Stimulated activated naive CD8-positive, alpha-beta T cell treated with anti-CD3 and anti-CD28 coated beads, Interleukin-15, Interleukin-2, amounts not matched to agents 100 ng/mL and 50 ng/mL, for 24 hours (primary cell): Measurements from ENCODE around the gene LEUTX.
A peak's percentile ranks its signal among the peaks of the same experiment; 100 is the strongest.

Experiments used
- H3K27ac Mint-ChIP-seq: one replicate; pipeline ENCODE4 v1.8.0; 2021; ENCODE audit warnings: mild to moderate bottlenecking, mixed read lengths
- H3K27me3 Mint-ChIP-seq: one replicate; pipeline ENCODE4 v1.8.0; 2021; ENCODE audit warnings: mixed read lengths
- H3K36me3 Mint-ChIP-seq: one replicate; pipeline ENCODE4 v1.8.0; 2021; ENCODE audit warnings: low read depth, mixed read lengths
- H3K4me1 Mint-ChIP-seq: one replicate; pipeline ENCODE4 v1.8.0; 2021; ENCODE audit warnings: low read depth, mixed read lengths
- H3K4me3 Mint-ChIP-seq: one replicate; pipeline ENCODE4 v1.8.0; 2021; ENCODE audit warnings: mild to moderate bottlenecking, mixed read lengths
- H3K9me3 Mint-ChIP-seq: one replicate; pipeline ENCODE4 v1.8.0; 2021; ENCODE audit warnings: mixed read lengths

The LEUTX gene

DNA sequence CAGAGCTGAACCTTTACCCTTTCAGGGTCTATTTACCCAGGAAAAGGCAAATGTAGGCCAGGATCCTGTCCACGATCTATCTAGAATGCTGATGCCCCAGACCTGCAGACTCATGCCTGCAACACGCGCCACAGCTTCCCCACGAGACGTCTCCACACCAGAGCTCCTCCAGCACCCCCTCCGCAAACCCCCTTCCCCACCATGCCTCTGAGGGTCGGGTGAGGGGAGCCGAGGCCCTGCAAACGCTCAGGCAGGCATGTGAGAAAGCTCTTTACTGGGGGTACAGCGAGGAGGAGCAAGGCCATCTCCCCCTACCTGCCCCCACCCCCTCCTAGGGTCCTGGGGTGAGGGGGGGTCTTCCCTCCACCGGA is 46.4 kb downstream of the LEUTX start:
- Mint-ChIP-seq H3K9me3 (no peaks in the 10 kb centered on the region), H3K36me3 (peaks cover 32% of the 10 kb centered on the region), H3K27me3 (no peaks in the 10 kb centered on the region), H3K4me3 (no peak overlapping the region), H3K27ac (peak overlapping the region; percentile 33), H3K4me1 (peaks cover 9% of the 10 kb centered on the region)

DNA sequence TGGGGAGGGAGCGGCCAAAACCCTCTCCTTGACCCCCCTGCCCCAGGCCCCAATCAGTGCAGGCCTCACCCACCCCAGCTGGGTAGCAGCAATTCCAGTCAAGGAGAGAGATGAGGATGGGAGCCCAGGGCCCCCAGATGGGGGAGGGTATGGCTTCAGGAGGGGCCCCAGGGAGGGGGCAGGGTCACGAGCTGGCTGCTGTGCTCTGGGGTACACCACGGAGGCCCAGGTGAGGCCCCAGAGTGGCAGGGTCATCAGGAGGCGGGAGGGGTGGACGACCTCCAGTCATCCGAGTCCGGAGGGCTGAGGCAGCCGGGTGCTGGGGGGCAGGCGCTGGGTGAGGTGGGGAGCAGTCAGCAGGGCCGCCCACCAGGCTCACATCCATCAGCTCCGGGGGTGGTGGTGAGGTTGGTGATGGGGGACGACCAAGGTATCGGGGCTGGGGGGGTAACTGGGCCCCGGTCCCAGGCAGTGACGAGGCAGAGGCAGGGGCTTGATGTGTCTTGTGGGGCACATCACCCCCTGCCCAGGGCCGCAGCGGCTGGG is 47.0 kb downstream of the LEUTX start:
- Mint-ChIP-seq H3K4me1 (peaks cover 9% of the 10 kb centered on the region), H3K9me3 (no peaks in the 10 kb centered on the region), H3K4me3 (no peak overlapping the region), H3K27ac (no peak overlapping the region), H3K36me3 (peaks cover 37% of the 10 kb centered on the region), H3K27me3 (no peaks in the 10 kb centered on the region)

DNA sequence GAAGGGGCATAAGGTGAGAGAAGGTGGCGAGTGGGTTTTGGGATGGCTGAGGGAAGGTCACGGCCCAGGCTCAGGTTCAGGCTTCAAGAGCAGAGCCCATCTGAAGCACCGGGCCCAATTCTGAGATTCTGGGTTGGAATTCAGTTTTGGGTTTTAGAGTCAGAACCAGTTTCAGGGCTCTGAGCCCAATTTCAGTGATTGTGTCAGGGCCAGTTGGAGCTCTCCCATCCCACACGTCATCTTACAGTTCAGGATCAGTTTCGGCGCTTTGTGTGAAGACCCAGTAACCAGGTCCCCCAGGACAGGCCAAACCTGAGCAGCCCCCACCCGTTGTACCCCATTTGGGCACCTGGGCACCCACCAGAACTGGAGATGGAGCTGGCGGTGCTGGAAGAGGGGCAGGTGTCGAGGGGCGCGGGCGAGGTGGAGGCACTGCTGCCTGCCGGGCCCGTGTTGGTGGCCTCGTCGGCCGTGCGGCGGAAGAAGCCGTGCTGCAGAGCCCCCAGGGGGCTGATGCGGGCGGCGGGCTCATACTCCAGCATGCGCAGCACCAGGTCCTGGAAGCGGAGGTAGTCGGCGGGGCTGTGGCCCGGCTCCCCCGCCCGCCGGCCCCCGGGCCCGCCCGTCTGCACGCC is 47.8 kb downstream of the LEUTX start:
- no peak overlapping the region for H3K27ac Mint-ChIP-seq
- no peak overlapping the region for H3K4me3 Mint-ChIP-seq
- H3K36me3 Mint-ChIP-seq = peaks cover 44% of the 10 kb centered on the region
- no peaks in the 10 kb centered on the region for H3K9me3 Mint-ChIP-seq
- H3K4me1 Mint-ChIP-seq = peaks cover 9% of the 10 kb centered on the region
- H3K27me3 Mint-ChIP-seq = no peaks in the 10 kb centered on the region

DNA sequence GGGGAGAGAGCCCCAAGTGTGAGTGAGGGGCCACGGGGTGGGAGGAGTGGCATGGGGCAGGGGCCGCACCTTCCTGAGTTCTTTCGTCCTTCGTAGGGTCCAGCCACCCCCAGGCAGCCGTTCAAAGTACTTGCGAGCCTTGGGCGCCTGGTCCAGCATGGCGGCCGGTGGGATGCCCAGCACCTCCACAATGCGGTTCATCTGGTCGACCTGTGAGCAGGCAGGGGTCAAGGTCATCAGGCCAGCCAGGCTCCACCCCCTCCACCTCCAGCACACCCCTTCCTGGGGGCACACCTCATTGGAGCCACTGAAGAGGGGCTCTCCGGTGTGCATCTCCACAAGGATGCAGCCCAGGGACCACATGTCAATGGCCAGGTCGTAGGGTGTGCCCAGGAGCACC is 48.6 kb downstream of the LEUTX start:
- H3K27ac Mint-ChIP-seq = no peak overlapping the region
- no peak overlapping the region for H3K4me3 Mint-ChIP-seq
- H3K27me3 Mint-ChIP-seq = no peaks in the 10 kb centered on the region
- H3K36me3 Mint-ChIP-seq = peaks cover 44% of the 10 kb centered on the region
- H3K4me1 Mint-ChIP-seq = peaks cover 15% of the 10 kb centered on the region
- no peaks in the 10 kb centered on the region for H3K9me3 Mint-ChIP-seq

DNA sequence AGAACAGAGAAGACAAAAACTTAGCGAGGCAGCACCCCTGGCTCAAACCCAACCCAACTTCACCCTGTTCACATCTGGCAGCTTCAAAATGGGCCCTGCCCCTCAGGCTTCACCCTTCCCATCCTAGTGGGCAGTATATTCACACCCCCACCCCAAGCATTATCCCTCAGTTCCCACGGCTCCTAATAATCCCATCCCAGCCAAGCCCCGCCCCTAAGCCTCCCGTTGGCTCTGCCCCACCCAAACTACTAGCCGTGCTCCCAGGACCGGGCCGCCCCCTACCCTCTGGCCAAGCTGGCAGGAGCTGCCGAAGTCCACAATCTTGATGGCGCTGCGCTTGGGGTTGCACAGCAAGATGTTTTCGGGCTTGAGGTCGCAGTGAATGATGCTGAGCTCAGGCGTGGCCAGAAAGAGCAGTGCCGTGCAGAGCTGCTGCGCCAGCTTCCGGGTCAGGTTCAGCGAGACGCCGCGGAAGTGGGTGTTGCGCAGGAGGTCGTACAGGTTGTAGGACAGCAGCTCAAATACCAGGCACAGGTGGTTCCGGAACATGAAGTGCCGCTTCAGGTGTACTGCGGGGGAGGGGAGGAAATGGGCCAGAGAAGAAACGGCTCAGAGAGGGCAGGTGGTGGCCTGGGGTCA is 49.5 kb downstream of the LEUTX start:
- Mint-ChIP-seq H3K36me3 (peaks cover 52% of the 10 kb centered on the region), H3K27ac (peak overlapping the region; percentile 71), H3K4me3 (peak overlapping the region; percentile 13), H3K27me3 (no peaks in the 10 kb centered on the region), H3K9me3 (no peaks in the 10 kb centered on the region), H3K4me1 (peaks cover 24% of the 10 kb centered on the region)

DNA sequence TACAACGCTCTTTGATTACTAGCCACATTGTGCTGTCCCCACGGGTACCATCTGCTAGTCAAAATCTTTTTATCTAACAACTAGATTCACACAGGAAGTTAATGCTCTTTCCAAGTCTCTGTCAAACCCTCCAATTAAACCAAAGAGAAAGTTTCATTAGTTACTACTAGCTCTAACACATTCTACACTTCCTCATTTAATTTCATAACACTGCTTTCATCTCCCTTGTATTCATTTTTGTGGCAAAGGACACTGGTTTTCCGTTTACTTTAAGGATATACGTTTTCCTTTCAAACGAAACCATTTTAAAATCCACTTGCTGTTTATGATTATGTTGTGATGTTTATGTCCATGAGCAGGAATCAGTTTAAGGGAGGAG is 50.0 kb downstream of the LEUTX start:
- Mint-ChIP-seq H3K27ac (peak overlapping the region; percentile 71), H3K36me3 (peaks cover 52% of the 10 kb centered on the region), H3K27me3 (no peaks in the 10 kb centered on the region), H3K4me1 (peaks cover 24% of the 10 kb centered on the region), H3K4me3 (peak overlapping the region; percentile 13), H3K9me3 (no peaks in the 10 kb centered on the region)

DNA sequence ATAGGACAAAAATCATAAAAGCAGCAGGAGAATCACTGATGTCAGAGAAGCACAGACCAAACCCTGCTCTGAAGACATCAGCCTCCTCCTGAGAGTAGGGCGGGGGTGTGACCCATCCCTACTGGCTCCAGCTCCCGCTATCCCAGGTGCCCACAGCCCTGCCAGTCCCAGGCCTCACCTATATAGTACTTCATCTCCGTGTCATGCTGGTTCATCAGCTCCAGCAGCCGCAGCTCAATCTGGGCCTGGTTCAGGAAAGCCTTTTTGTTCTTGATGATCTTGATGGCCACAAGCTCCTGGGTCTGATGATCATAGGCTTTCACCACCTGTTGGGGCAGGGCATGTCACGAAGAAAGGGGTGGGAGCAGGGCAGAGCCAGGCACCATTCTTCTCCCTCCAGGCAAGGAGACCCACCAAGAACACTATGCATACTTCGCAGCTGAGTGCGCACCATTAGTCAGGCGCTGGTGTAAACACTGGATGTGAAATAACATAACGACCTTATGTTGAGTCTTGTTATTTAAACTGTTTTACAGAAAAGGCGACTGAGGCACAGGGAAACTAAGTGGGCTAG is 51.1 kb downstream of the LEUTX start:
- H3K27ac Mint-ChIP-seq = peak overlapping the region; percentile 31

DNA sequence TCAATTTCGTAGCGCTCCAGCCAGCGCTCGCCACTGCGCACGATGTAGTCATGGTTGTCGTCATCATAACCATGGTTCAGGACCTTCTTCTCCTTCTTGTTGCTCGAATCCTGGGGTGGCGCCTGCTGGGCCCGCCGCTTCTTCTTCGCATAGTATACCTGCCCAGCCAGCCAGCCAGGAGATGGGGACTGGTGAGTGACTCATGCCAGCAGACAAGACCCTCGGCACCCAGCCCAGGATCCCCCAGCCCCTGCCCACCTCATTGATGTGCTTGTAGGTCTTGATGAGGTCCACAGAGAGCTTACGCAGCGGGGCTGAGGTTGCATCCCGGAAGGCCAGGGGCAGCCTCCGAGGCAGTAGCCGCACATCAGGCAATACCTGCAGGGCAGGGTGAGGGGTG is 51.8 kb downstream of the LEUTX start:
- Mint-ChIP-seq H3K4me1 (peaks cover 35% of the 10 kb centered on the region), H3K27me3 (no peaks in the 10 kb centered on the region), H3K4me3 (no peak overlapping the region), H3K27ac (no peak overlapping the region), H3K36me3 (peaks cover 65% of the 10 kb centered on the region), H3K9me3 (no peaks in the 10 kb centered on the region)

More for the DNA sequence above, 51.1 kb downstream of the LEUTX start:
- no peak overlapping the region for H3K4me3 Mint-ChIP-seq
- no peaks in the 10 kb centered on the region for H3K9me3 Mint-ChIP-seq
- peaks cover 61% of the 10 kb centered on the region for H3K36me3 Mint-ChIP-seq
- H3K27me3 Mint-ChIP-seq = no peaks in the 10 kb centered on the region
- H3K4me1 Mint-ChIP-seq = peaks cover 33% of the 10 kb centered on the region

DNA sequence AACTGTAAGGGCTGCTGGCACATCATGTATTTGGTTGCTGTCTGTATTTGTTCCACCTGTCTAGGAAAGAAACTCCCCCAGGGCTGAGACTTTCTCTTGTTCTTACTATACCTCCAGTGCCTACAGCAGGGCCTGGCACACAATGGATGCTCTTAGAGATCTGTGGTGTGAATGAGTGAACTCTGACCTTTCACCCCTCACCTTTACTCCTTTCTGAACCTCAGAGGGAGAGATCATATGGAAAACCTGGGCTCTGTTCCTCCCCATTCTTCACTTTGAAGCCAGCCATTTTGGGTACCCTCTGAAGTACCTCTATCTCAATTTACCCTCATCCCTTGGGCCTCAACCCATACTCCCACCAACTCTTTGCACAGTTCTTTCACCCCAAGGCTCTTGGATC is 52.2 kb downstream of the LEUTX start:
- Mint-ChIP-seq H3K36me3 (peaks cover 65% of the 10 kb centered on the region), H3K27me3 (no peaks in the 10 kb centered on the region), H3K4me1 (peaks cover 35% of the 10 kb centered on the region), H3K4me3 (no peak overlapping the region), H3K27ac (peak overlapping the region; percentile 39), H3K9me3 (no peaks in the 10 kb centered on the region)

DNA sequence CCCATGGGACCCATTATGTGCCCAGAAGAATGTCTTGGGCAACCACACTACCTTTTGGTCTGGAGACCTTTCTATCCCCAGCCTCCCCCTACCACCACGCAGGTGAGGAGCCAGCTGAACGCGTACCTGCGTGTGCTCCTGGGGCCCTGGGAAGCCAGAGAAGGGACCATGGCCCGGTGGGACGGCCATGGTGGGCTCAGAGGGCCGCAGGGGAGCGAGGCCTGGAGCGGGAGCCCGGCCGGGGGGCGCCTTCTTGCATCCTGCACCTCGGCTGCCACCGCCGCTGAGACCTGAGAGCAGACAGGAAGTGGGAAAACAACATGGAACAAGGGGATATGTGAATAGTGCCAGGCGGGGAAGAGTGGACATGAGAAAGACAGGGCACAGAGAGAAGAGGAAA is 53.0 kb downstream of the LEUTX start:
- no peaks in the 10 kb centered on the region for H3K27me3 Mint-ChIP-seq
- H3K27ac Mint-ChIP-seq = no peak overlapping the region
- peak overlapping the region; percentile 24 for H3K4me3 Mint-ChIP-seq
- H3K9me3 Mint-ChIP-seq = no peaks in the 10 kb centered on the region
- peaks cover 35% of the 10 kb centered on the region for H3K4me1 Mint-ChIP-seq
- H3K36me3 Mint-ChIP-seq = peaks cover 68% of the 10 kb centered on the region

DNA sequence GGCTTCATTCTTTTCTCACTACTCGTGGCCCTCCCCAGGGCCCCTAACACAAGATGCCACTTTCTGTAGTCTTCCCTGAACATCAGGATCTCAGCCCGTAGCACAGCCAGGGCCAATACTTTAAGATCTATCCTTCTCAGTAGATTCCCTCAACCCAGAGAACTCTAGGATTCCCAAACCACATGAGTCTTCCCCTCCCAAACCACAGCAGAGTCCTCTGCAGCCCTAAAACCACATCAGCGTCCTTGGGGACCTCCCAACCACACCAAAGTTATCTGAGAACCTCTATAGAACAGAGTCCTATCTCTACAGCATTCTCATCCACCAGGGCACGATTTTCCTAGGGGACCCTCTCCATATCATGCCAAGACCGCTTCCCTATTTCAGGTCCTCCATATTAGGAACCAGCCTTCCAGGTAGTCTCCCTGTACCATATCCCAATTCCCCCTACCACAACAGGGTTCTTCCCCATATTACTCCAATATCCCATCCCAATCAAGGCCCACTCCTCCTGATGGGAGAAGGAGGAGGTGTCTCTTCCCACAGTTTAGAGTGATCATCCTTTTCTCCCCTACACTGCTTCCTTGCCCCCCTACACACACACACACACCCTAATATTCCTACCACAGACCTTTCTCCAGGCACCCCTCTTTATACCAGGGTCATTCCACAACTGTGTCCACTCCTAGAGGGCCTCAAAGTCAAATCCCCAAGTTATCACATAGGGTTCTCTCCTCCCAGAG is 53.9 kb downstream of the LEUTX start:
- Mint-ChIP-seq H3K36me3 (peaks cover 74% of the 10 kb centered on the region), H3K27me3 (no peaks in the 10 kb centered on the region), H3K4me1 (peaks cover 35% of the 10 kb centered on the region)

DNA sequence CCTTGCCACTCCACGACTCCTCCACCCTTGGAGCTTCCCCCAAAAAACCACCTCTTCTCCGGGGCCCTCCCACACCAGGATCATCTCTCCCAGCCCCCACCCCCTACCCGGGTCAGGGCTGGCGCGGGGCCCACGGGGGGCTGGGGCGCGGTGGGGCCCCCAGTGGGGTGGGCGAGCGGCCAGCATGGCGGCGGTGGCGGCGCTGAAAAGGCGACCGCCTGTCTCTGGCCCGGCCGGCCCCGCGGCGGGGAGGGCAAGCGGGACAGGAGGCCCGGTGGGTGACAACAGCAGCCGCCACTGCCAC is 54.5 kb downstream of the LEUTX start:
- Mint-ChIP-seq H3K36me3 (peaks cover 74% of the 10 kb centered on the region), H3K4me1 (peaks cover 35% of the 10 kb centered on the region), H3K27me3 (no peaks in the 10 kb centered on the region), H3K4me3 (peak overlapping the region; percentile 66), H3K27ac (peak overlapping the region; percentile 73), H3K9me3 (no peaks in the 10 kb centered on the region)

More for the DNA sequence above, 53.9 kb downstream of the LEUTX start:
- peak overlapping the region; percentile 66 for H3K4me3 Mint-ChIP-seq
- peak overlapping the region; percentile 73 for H3K27ac Mint-ChIP-seq
- no peaks in the 10 kb centered on the region for H3K9me3 Mint-ChIP-seq

DNA sequence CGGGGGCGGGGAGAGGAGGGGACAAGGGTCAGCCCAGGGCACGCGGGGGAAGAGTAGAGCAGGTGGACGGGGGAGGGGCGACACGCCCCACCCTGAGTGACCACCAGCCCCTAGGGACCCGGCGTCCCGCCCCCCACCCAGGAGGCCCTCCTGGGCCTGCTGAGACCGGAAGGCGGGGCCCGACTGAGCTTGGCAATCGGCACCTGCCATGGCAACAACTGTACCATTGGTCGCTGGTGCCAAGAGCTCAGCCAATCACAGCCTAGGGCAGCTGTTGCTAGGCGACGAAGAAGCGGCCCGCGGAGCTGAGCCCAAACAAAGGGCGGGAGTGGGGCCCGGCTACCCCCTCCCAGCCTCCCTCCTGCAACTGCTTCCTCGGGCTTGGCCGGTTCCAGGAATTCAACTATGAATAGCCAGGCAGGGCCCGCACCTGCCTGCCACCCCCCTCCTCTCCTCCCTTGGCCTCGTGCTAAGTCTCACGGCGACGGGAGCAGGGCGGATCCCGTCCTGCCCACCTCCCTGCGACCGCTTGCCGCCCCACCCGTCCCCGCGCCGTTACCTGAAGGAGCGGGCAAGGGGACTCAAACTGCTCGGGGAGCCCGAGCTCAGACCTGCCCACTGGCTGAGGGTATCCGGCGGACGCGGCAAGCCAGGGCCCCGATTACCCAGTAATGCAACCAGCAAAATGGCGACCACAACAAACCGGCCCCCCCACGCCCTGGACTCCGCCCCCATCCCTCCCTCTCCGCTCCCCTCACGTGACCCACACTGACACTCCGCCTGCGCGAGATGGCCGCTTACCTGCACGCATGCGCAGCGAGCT is 55.0 kb downstream of the LEUTX start, which contains the start of gene DYRK1B:
Gene DYRK1B, minus strand, starts transcription at position 699 of the 823 bp plus-strand sequence. CDS start 2,295 bp downstream, outside the sequence.
- Mint-ChIP-seq H3K4me1 (peaks cover 30% of the 10 kb centered on the region), H3K27me3 (no peaks in the 10 kb centered on the region), H3K36me3 (peaks cover 73% of the 10 kb centered on the region), H3K27ac (peak within 1 kb of the TSS; percentile 94), H3K9me3 (no peaks in the 10 kb centered on the region), H3K4me3 (peak within 1 kb of the TSS; percentile 83)

DNA sequence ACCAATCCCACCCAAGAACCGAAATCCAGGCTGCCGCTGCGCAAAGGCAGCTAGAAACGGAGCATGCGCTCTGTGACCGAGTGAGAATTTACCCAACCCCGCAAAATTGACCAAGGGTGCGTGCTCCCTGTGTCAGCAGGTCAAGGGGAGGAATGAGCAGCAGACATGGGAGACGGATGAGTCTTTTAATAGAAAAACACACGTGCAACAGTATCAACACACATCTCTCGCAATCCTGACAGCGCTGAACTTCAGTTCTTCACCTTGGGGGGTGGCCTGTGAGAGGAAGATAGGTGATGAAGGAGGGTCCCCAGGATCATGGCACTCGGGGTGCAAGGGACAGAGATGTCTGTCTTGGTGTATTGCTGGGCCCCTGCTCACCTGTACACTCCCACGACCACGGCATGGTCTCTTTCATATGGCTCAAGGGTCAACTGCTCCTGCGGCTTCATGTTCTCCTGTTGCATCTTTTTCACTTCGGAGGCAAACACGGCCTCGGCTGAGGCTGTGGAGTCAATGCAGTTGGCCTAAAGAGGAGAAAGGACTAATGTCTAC is 55.7 kb downstream of the LEUTX start:
- Mint-ChIP-seq H3K27me3 (no peaks in the 10 kb centered on the region), H3K4me3 (peak overlapping the region; percentile 83), H3K9me3 (no peaks in the 10 kb centered on the region), H3K36me3 (peaks cover 73% of the 10 kb centered on the region), H3K27ac (peak overlapping the region; percentile 94), H3K4me1 (peaks cover 26% of the 10 kb centered on the region)
